ENCODE measurements around the gene PEAK1.
A peak's percentile ranks its signal among the peaks of the same experiment; 100 is the strongest.

Gene PEAK1

GRCh38 chr15:77446840-77447390 lies 27.0 kb upstream of the PEAK1 start:
- no peak overlapping the region for H3K4me3 ChIP-seq (replicated peaks; ENCODE audit: low read depth, low read length)
- DNase-seq (ENCODE audit: extremely low read depth, low read depth): no peak
- TF ChIP-seq CTCF (IDR thresholded peaks at IDR 0.05; ENCODE audit: low read depth, low read length, missing control alignments): no peak

- no peak for TF ChIP-seq CTCF (IDR thresholded peaks at IDR 0.05; ENCODE audit: low read depth, low read length, missing control alignments)
- peak; percentile 52 for DNase-seq (ENCODE audit: extremely low read depth, low read depth)
- no peak overlapping the region for H3K4me3 ChIP-seq (replicated peaks; ENCODE audit: low read depth, low read length)
These were observed 20.6 kb upstream of the PEAK1 start for GRCh38 chr15:77440378-77440999.

- no peak for DNase-seq (ENCODE audit: extremely low read depth, low read depth)
- H3K4me3 ChIP-seq (replicated peaks; ENCODE audit: low read depth, low read length): no peak overlapping the region
- TF ChIP-seq CTCF (IDR thresholded peaks at IDR 0.05; ENCODE audit: low read depth, low read length, missing control alignments): no peak
These were observed 17.4 kb upstream of the PEAK1 start for GRCh38 chr15:77437264-77437663.

- DNase-seq (ENCODE audit: extremely low read depth, low read depth): no peak
- no peak overlapping the region for H3K4me3 ChIP-seq (replicated peaks; ENCODE audit: low read depth, low read length)
- no peak for TF ChIP-seq CTCF (IDR thresholded peaks at IDR 0.05; ENCODE audit: low read depth, low read length, missing control alignments)
These were observed 16.9 kb upstream of the PEAK1 start for GRCh38 chr15:77436822-77437221.

- no peak for DNase-seq (ENCODE audit: extremely low read depth, low read depth)
- no peak for TF ChIP-seq CTCF (IDR thresholded peaks at IDR 0.05; ENCODE audit: low read depth, low read length, missing control alignments)
- no peak overlapping the region for H3K4me3 ChIP-seq (replicated peaks; ENCODE audit: low read depth, low read length)
These were observed 10.7 kb upstream of the PEAK1 start for GRCh38 chr15:77430652-77431051.

GRCh38 chr15:77430213-77430612 lies 10.3 kb upstream of the PEAK1 start:
- no peak for TF ChIP-seq CTCF (IDR thresholded peaks at IDR 0.05; ENCODE audit: low read depth, low read length, missing control alignments)
- no peak for DNase-seq (ENCODE audit: extremely low read depth, low read depth)
- H3K4me3 ChIP-seq (replicated peaks; ENCODE audit: low read depth, low read length): no peak overlapping the region

GRCh38 chr15:77426871-77427270 lies 7.0 kb upstream of the PEAK1 start:
- no peak for DNase-seq (ENCODE audit: extremely low read depth, low read depth)
- H3K4me3 ChIP-seq (replicated peaks; ENCODE audit: low read depth, low read length): no peak overlapping the region
- no peak for TF ChIP-seq CTCF (IDR thresholded peaks at IDR 0.05; ENCODE audit: low read depth, low read length, missing control alignments)

All from HFF-Myc (cell line).